GM12878 (cell line): ENCODE measurements around the gene CCNL2. TPM values are rescaled to one million over a fixed set of nuclear protein-coding genes. Genes with fewer than 3 reads are reported as not detected.

Experiments used
- ATAC-seq: fragments of 200-7000 bp; cut with Tn5 transposase; 3 replicates; pipeline ENCODE4 v1.9.1; 2020; ENCODE audit warnings: mild to moderate bottlenecking, moderate library complexity
- BruUV-seq: library from RNA; stranded (reverse); fragments of 400-500 nt; replicated peaks from 2 replicates; lab custom pipeline; 2021; lab: Mats Ljungman, UMichigan
- CTCF ChIA-PET: fragments of 300-600 bp; sonication (Branson Sonifier 250); formaldehyde crosslinking; extraction: SDS; loops from one replicate; lab custom pipeline; 2021; ENCODE audit warnings: inconsistent platforms; lab: Yijun Ruan, JAX
- POLR2A ChIA-PET: fragments of 350-600 bp; formaldehyde crosslinking; extraction: SDS; loops from one replicate; lab custom pipeline; 2021; ENCODE audit warnings: inconsistent platforms; lab: Charles Lee
- RAD21 ChIA-PET: fragments of 300-600 bp; sonication (Branson Sonifier 250); formaldehyde crosslinking; loops from one replicate; lab custom pipeline; 2023; ENCODE audit warnings: antibody characterized with exemption; ENCODE audit not compliant: unreplicated experiment; lab: Charles Lee
- SMC1A ChIA-PET: fragments of 300-600 bp; sonication (Branson Sonifier 250); formaldehyde crosslinking; loops from one replicate; lab custom pipeline; 2023; ENCODE audit not compliant: unreplicated experiment, uncharacterized antibody; lab: Charles Lee
- DNase-seq: peaks from one replicate; pipeline ENCODE4 v3.0.0-alpha.2; 2011; ENCODE audit warnings: low read depth, low spot score
- FAIRE-seq: peaks from 3 replicates; lab custom pipeline; 2011; peaks lifted over from hg19 to GRCh38; lab: Jason Lieb, UNC
- H2AFZ ChIP-seq: 2 replicates; pipeline ENCODE4 v1.6.0; 2011; ENCODE audit warnings: low read depth, low read length, control low read depth; ENCODE audit not compliant: control insufficient read depth
- H3K27ac ChIP-seq: 2 replicates; pipeline ENCODE4 v1.5.1; 2011; ENCODE audit warnings: control low read depth; ENCODE audit not compliant: control insufficient read depth, insufficient read depth
- H3K27me3 ChIP-seq, 2 experiments: replicated peaks in 1 of 2; 2 replicates each; pipeline versions ENCODE4 v1.6.0 to v1.6.1; 2011; ENCODE audit warnings: low read length in 1 of 2; ENCODE audit not compliant: control insufficient read depth in 2 of 2, insufficient read depth in 2 of 2
- H3K36me3 ChIP-seq, 2 experiments: 2 replicates each; pipeline ENCODE4 v1.5.1; 2011; ENCODE audit warnings: low read length in 1 of 2; ENCODE audit not compliant: control insufficient read depth in 2 of 2, insufficient read depth in 2 of 2
- H3K4me1 ChIP-seq: 2 replicates; pipeline ENCODE4 v1.6.1; 2011; ENCODE audit warnings: mild to moderate bottlenecking, low read length, moderate library complexity, mixed read lengths; ENCODE audit not compliant: control insufficient read depth, insufficient read depth
- H3K4me2 ChIP-seq: 2 replicates; pipeline ENCODE4 v1.6.0; 2011; ENCODE audit warnings: control low read depth; ENCODE audit not compliant: control insufficient read depth, insufficient read depth
- H3K4me3 ChIP-seq: fragments of 200-600 bp; sonication (generic); 2 replicates; pipeline ENCODE4 v1.5.1; 2016
- H3K79me2 ChIP-seq: 2 replicates; pipeline ENCODE4 v1.6.0; 2011; ENCODE audit warnings: low read length; ENCODE audit not compliant: control insufficient read depth, insufficient read depth
- H3K9ac ChIP-seq: 2 replicates; pipeline ENCODE4 v1.8.0; 2011; ENCODE audit warnings: low read length, control low read depth, mixed read lengths; ENCODE audit not compliant: control insufficient read depth, insufficient read depth
- H3K9me3 ChIP-seq: replicated peaks from 3 replicates; pipeline ENCODE4 v1.5.1; 2011; ENCODE audit warnings: mild to moderate bottlenecking, low read length; ENCODE audit not compliant: control insufficient read depth, insufficient read depth
- H4K20me1 ChIP-seq: 2 replicates; pipeline ENCODE4 v1.6.0; 2011; ENCODE audit not compliant: control insufficient read depth, insufficient read depth
- BCL3 ChIP-seq: IDR thresholded peaks from 2 replicates; pipeline ENCODE4 v1.6.1; 2011; ENCODE audit warnings: borderline replicate concordance, low read depth, mild to moderate bottlenecking, moderate library complexity, low read length; ENCODE audit not compliant: insufficient read depth, poor library complexity, severe bottlenecking
- RBBP5 ChIP-seq: fragments of 200-600 bp; sonication (generic); conservative IDR thresholded peaks from 2 replicates; pipeline ENCODE4 v1.6.1; 2016
- USF1 ChIP-seq: IDR thresholded peaks from 2 replicates; pipeline ENCODE4 v1.6.1; 2011; ENCODE audit warnings: borderline replicate concordance, low read depth, mild to moderate bottlenecking, moderate library complexity, mixed read lengths, low read length; ENCODE audit not compliant: insufficient read depth; ENCODE audit errors: extremely low read length
- WGBS: methylation state at CpG from one replicate; pipeline ENCODE4 v1.1.6; 2016; ENCODE audit warnings: low lambda C conversion rate; ENCODE audit not compliant: insufficient replicate concordance, insufficient coverage; ENCODE audit errors: missing lambda C conversion rate; 5-methylcytosine and 5-hydroxymethylcytosine counted together
- in situ Hi-C: fragments of 300-500 bp; cut with MboI; formaldehyde crosslinking; loops from 9 replicates; pipeline ENCODE4 v1.14.3; 2018; ENCODE audit warnings: mixed read lengths
- intact Hi-C: fragments of 100-400 bp; cut with micrococcal nuclease; formaldehyde crosslinking; loops from one replicate; pipeline ENCODE4 v1.14.2; 2022; ENCODE audit not compliant: unreplicated experiment
- polyA plus RNA-seq, 11 experiments: library from polyadenylated mRNA; depleted of rRNA in 4 of 11; unstranded in 6 of 11; stranded (reverse) in 5 of 11; fragments of >200 nt; fragmentation: Nextera tagmentation in 4 of 11; fragmentation: Illumina TruSeq in 1 of 11; extraction: Ambion mirVana in 4 of 11; extraction: Trizol in 1 of 11; gene quantifications; 1 replicate in 1 of 11; 2 replicates in 10 of 11; pipeline versions ENCODE4 v1.2.1 to v1.2.3, GENCODE V29; 2011 to 2016; ENCODE audit warnings: inconsistent platforms in 2 of 11, missing spikeins in 2 of 11, low read depth in 1 of 11
- total RNA-seq, 4 experiments: library from RNA; depleted of rRNA in 3 of 4; stranded (reverse); fragments of >200 nt in 3 of 4; fragmentation: Illumina TruSeq in 1 of 4; extraction: Trizol in 1 of 4; gene quantifications; 2 replicates each; pipeline versions ENCODE4 v1.2.1 to v1.2.3, GENCODE V29; 2013 to 2021

The CCNL2 gene
- total and polyA plus RNA-seq, 10 of the 15 experiments (the other 5 are each of a cell fraction or from before 2014, with no cell fraction given): 2.1 to 143 (median 101) TPM

GRCh38 chr1:1358433-1359271, 40.5 kb downstream of the CCNL2 start, which contains the start of gene MXRA8:
TSS of gene MXRA8 (minus strand) at chr1:1358555. CDS start at chr1:1358504, 51 bp downstream.
- RAD21 ChIA-PET: no interaction called here
- Histone ChIP-seq H3K4me3 (no peak within 1 kb of the TSS), H3K4me2 (peak within 1 kb of the TSS; percentile 33; the same call in 1 of the 2 replicates), H3K4me1 (peaks cover 5% of the 10 kb centered on the region), H2AFZ (no peak within 1 kb of the TSS)
- intact Hi-C loops: no loop called here
- BruUV-seq: no TSS peak
- peak; percentile 44 for ATAC-seq
- no peak for DNase-seq
- TF ChIP-seq RBBP5 (no peak), BCL3 (no peak), USF1 (peak; percentile 20)
- TF ChIP-seq, all 136 proteins: peak for 1
- no peaks in the 10 kb centered on the region for H3K36me3 ChIP-seq
- FAIRE-seq: no peak
- CTCF ChIA-PET: interaction anchor here (1.7 kb wide), 1 partner anchor 13 kb away, joined by 8 read pairs; no protein-coding TSS in a partner anchor
- H4K20me1 ChIP-seq: no peaks in the 10 kb centered on the region
- no peak within 1 kb of the TSS for H3K9ac ChIP-seq
- SMC1A ChIA-PET: no interaction called here
- H3K27ac ChIP-seq: no peak within 1 kb of the TSS
- 9% methylated on average over 29 of the region's 29 CpGs for WGBS
- POLR2A ChIA-PET: no interaction called here
- no peaks in the 10 kb centered on the region for H3K79me2 ChIP-seq
- in situ Hi-C loops: no loop called here
- H3K9me3 ChIP-seq: no peaks in the 10 kb centered on the region
- peaks cover 0 to 1% of the 10 kb centered on the region in 2 experiments; a peak in 2 of 4 replicates for H3K27me3 ChIP-seq
